Heart right ventricle (tissue), 16 donors: ENCODE data around the gene CDCA8. TPM values are rescaled to one million over a fixed set of nuclear protein-coding genes. Genes with fewer than 3 reads are reported as not detected.

Experiments
- ATAC-seq, 8 donors: fragments of 200-7000 bp; cut with Tn5 transposase; one replicate each; pipeline ENCODE4 v1.9.1; 2020; ENCODE audit warnings: mild to moderate bottlenecking in 8 of 8, moderate library complexity in 8 of 8, moderate number of reproducible peaks in 1 of 8
- DNase-seq, 2 donors: peaks; one replicate each; pipeline ENCODE4 v3.0.0-alpha.2; 2020
- H3K27ac ChIP-seq, 10 donors: fragments of 200-600 bp; sonication (generic) in 2 of 10; one replicate each; pipeline versions ENCODE4 v1.5.0 to v1.8.0; 2020 to 2022; ENCODE audit warnings: mild to moderate bottlenecking in 3 of 10
- H3K27me3 ChIP-seq, 7 donors: fragments of 200-600 bp; one replicate each; pipeline ENCODE4 v1.8.0; 2021 to 2022; ENCODE audit warnings: mild to moderate bottlenecking in 2 of 7
- H3K36me3 ChIP-seq, 9 donors: fragments of 200-600 bp; sonication (generic) in 1 of 9; one replicate each; pipeline versions ENCODE4 v1.5.0 to v1.8.0; 2020 to 2022; ENCODE audit warnings: mild to moderate bottlenecking in 2 of 9
- H3K4me1 ChIP-seq, 9 donors: fragments of 200-600 bp; sonication (generic) in 1 of 9; one replicate each; pipeline versions ENCODE4 v1.5.0 to v1.8.0; 2020 to 2022; ENCODE audit warnings: mild to moderate bottlenecking in 4 of 9
- H3K4me3 ChIP-seq, 10 donors: fragments of 200-600 bp; sonication (generic) in 2 of 10; one replicate each; pipeline versions ENCODE4 v1.5.0 to v1.8.0; 2020 to 2022; ENCODE audit warnings: mild to moderate bottlenecking in 7 of 10, moderate library complexity in 2 of 10
- H3K9me3 ChIP-seq, 11 donors: fragments of 200-600 bp in 10 of 11; sonication (generic) in 2 of 11; one replicate each; pipeline versions ENCODE4 v1.5.0 to v1.8.0; 2013 to 2022; ENCODE audit warnings: mild to moderate bottlenecking in 2 of 11, control low read depth in 1 of 11, moderate library complexity in 1 of 11
- CTCF ChIP-seq, 9 donors: fragments of 200-600 bp; sonication (generic) in 2 of 9; IDR thresholded peaks; one replicate each; pipeline versions ENCODE4 v1.5.0 to v1.8.0; 2021 to 2022; ENCODE audit warnings: antibody characterized with exemption in 9 of 9, mild to moderate bottlenecking in 5 of 9, moderate library complexity in 1 of 9
- WGBS, 2 donors: extraction: QIAGEN DNeasy Blood & Tissue Kit; methylation state at CpG; one replicate each; pipeline ENCODE4 v1.1.7; 2013; ENCODE audit warnings: inconsistent platforms in 1 of 2; 5-methylcytosine and 5-hydroxymethylcytosine counted together
- intact Hi-C, 10 donors: fragments of 100-400 bp; cut with DNase I; formaldehyde crosslinking; loops; one replicate each; pipeline versions ENCODE4 v1.11.1 to v1.14.2; 2022
- polyA plus RNA-seq, 2 donors: library from polyadenylated mRNA; stranded (reverse); fragments of 200-250 nt; gene quantifications; one replicate each; pipeline ENCODE4 v1.2.3, GENCODE V29; 2013
- total RNA-seq, 10 donors: library from RNA; stranded (reverse); fragmentation: NEBNext Ultra II Directional in 3 of 10; extraction: Animal tissue kit (Norgen Biotek cat#: 25700) in 3 of 10; gene quantifications; one replicate each; pipeline versions ENCODE4 v1.2.1 to v1.2.4, GENCODE V29; 2021 to 2023
- donor health status: Arrhythmogenic right ventricular cardiomyopathy.
- donor health status: ischemic (EF 13 %, LVEDD 7.1; RV severe dilation, severe dysfunction).
- donor health status: healthy with polysubstance abuse.
- donor health status: DM: no; HTN: yes; CAD: no.
- donor health status: DM: no; HTN: no; CAD: no.
- donor health status: ischemic (EF 25% LVEDD 6.9; RV normal size, moderate dysfunction).
- donor health status: ischemic (EF 25% LVEDD 5.7; RV mildly dilated, moderate dysfunction).
- donor health status: healthy.
- donor health status: DM: yes; HTN: yes; CAD: no.
- donor health status: Ischemic cardiomyopathy.
- donor health status: ischemic (EF 35%, LVEDD 5.7; RV mildly dilated, moderate dysfunction).
- donor health status: nonischemic (EF 11% LVEDD 7.7; RV severe dilation, severe dysfunction).
- donor health status: DM: yes; HTN: yes; CAD: no.
- donor health status: PGD.
- donor health status: ischemic (EF 29% LVEDD 5.4; RV normal size, mild dysfunction).
- donor health status: nonischemic (EF 23%, LVEDD 6.1; RV moderate dilation, normal function).

Gene CDCA8
- total and polyA plus RNA-seq, 12 donors: 0.09 to 2.9 (median 0.41) TPM; not detected in 1

GRCh38 chr1:37701051-37701450 is 8.7 kb downstream of the CDCA8 start:
- no peak for TF ChIP-seq CTCF (IDR thresholded peaks at IDR 0.05)
- ATAC-seq (no peak), DNase-seq (no peak)
- Histone ChIP-seq H3K27ac (no peak overlapping the region), H3K4me1 (no peaks in the 10 kb centered on the region), H3K36me3 (peaks cover 0 to 75% (median 0%) of the 10 kb centered on the region in 9 donors), H3K4me3 (no peak overlapping the region), H3K27me3 (no peaks in the 10 kb centered on the region), H3K9me3 (no peaks in the 10 kb centered on the region)
- intact Hi-C loops: no loop called here
- 58 to 63% methylated on average over 2 of the region's 2 CpGs for WGBS, 2 donors

- no peaks in the 10 kb centered on the region for H3K4me1 ChIP-seq
- no peak for TF ChIP-seq CTCF (IDR thresholded peaks at IDR 0.05)
- no peaks in the 10 kb centered on the region for H3K27me3 ChIP-seq
- ATAC-seq (no peak), DNase-seq (no peak)
- no peak overlapping the region for H3K4me3 ChIP-seq
- 94 to 98% methylated on average over 14 of the region's 14 CpGs for WGBS, 2 donors
- no peaks in the 10 kb centered on the region for H3K9me3 ChIP-seq
- H3K36me3 ChIP-seq: peaks cover 0 to 85% (median 0%) of the 10 kb centered on the region in 9 donors
- H3K27ac ChIP-seq: no peak overlapping the region
- intact Hi-C loops: no loop called here
Observed at GRCh38 chr1:37703061-37703460, 10.7 kb downstream of the CDCA8 start.

GRCh38 chr1:37704966-37705365 is 12.7 kb downstream of the CDCA8 start:
- no peak for TF ChIP-seq CTCF (IDR thresholded peaks at IDR 0.05)
- DNase-seq (no peak), ATAC-seq (no peak)
- intact Hi-C loops: no loop called here
- 72 to 78% methylated on average over 3 of the region's 3 CpGs for WGBS, 2 donors
- no peaks in the 10 kb centered on the region for H3K27me3 ChIP-seq
- no peak overlapping the region for H3K4me3 ChIP-seq
- H3K36me3 ChIP-seq: peaks cover 0 to 90% (median 0%) of the 10 kb centered on the region in 9 donors
- H3K9me3 ChIP-seq: no peaks in the 10 kb centered on the region
- H3K27ac ChIP-seq: no peak overlapping the region
- no peaks in the 10 kb centered on the region for H3K4me1 ChIP-seq

- no peaks in the 10 kb centered on the region for H3K27me3 ChIP-seq
- 88 to 89% methylated on average over 8 of the region's 8 CpGs for WGBS, 2 donors
- no peaks in the 10 kb centered on the region for H3K4me1 ChIP-seq
- no peaks in the 10 kb centered on the region for H3K9me3 ChIP-seq
- peaks cover 0 to 90% (median 0%) of the 10 kb centered on the region in 9 donors for H3K36me3 ChIP-seq
- DNase-seq (no peak), ATAC-seq (no peak)
- H3K4me3 ChIP-seq: no peak overlapping the region
- TF ChIP-seq CTCF (IDR thresholded peaks at IDR 0.05): no peak
- intact Hi-C loops: no loop called here
- no peak overlapping the region for H3K27ac ChIP-seq
Observed at GRCh38 chr1:37705399-37705798, 13.1 kb downstream of the CDCA8 start.
